ENCODE data around the gene KIF3C.
"Not testable (repeated sequence)": the region's sequence is repeated elsewhere in the genome, so short reads cannot be mapped to it uniquely, and the experiment has no call there.

The KIF3C gene

DNA sequence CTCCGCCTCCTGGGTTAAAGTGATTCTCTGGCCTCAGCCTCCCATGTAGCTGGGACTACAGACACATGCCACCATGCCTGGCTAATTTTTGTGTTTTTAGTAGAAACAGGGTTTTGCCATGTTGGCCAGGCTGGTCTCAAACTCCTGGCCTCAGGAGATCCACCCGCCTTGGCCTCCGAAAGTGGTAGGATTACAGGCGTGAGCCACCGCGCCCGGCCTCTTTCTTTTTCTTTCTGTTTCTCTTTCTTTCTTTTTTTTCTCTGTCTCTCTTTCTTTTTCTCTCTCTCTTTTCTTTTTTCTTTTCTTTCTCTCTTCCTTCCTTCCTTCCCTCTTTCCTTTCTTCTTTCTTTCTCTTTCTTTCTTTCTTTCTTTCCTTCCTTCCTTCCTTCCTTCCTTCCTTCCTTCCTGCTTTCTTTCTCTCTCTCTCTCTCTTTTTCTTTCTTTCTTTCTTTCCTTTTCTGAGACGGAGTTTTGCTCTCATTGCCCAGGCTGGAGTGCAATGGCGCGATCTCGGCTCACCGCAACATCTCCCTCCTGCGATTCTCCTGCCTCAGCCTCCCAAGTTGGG is 16.6 kb upstream of the KIF3C start:
- not testable (repeated sequence) for FAIRE-seq

DNA sequence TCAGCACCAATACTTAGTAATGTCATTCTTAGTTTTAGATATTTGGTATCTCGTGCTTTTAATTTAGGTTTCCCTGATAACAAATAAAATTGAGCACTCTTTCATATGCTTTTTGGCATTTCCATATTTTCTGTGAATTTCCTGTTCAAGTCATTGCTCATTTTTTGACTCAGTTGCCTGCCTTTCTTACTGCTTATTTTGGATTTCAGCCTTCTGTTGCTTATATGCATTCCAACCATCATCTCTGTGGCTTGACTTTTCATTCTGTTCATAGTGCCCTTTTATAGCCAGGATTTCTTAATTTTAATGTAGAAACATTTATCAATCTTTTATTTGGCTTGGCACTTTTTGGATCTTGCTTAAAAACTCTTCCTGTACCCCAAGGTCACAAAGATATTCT is 14.5 kb upstream of the KIF3C start:
- no peak for FAIRE-seq

DNA sequence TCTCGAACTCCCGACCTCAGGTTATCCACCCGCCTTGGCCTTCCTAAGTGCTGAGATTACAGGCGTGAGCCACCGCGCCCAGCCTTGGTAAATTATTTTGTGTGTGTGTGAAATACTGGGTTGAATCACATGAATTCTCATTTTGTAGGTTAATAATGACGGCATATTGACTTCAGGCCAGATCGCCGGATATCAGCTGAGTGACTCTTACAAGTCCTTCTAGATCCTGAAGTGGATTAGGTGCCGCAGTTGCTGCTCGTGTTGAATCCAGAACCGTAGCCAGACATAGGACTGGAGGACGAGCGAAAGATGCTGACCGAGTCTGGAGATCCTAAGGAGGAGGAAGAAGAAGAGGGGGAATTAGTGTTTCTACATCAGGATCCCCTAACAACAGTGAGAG is 12.2 kb upstream of the KIF3C start:
- FAIRE-seq = no peak

DNA sequence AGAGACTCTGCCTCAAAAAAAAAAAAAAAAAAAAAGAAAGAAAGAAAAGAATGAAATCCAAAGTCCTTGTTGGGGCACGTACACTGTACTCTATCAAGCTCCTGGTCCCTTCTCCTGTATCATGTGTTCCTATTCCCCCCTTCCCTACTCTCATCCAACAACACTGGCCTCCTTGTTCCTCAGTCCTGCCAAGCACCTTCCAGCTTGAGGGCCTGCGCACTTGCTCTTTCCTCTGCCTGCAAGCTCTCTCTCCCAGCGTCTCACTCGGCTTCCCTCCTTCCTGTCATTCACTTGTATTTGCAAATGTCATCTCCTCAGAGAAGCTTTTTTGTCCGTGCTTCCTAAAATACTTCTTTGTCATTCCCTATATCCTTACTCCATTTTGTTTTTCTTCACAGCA is 10.8 kb upstream of the KIF3C start:
- no peak for FAIRE-seq

DNA sequence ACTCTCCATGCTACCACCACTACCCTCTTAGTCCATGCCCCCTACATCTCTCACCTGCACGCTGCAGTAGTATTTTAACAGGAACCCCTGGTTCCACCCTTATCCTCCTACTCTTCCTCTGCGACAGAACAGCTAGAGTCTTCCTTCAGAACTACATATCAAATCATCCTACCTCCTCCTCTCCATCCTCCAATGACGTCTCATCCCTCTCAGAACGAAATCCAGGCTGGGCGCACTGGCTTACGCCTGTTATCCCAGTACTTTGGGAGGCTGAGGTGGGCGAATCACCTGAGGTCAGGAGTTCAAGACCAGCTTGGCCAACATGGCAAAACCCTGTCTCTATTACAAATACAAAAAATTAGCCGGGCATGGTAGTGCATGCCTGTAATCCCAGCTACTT is 10.3 kb upstream of the KIF3C start:
- FAIRE-seq = no peak

DNA sequence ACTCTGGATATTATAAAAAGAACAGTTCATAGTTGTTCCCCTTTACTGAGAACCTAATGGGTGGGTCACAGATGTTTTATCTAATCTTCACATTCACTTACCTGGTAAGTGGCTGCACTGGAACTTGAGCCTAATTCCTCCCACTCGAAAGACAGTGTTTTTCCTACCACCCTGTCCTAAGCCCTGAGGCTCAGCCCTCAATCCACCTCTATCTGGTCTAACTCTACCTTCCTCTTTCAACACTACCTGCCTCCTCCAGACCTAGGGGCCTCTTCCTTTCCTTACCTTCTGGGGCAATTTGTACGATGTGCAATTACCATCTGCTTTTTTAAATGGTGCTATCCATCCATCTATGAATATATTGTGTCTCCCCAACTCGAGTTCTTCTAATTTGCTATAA is 9.7 kb upstream of the KIF3C start:
- FAIRE-seq = no peak

DNA sequence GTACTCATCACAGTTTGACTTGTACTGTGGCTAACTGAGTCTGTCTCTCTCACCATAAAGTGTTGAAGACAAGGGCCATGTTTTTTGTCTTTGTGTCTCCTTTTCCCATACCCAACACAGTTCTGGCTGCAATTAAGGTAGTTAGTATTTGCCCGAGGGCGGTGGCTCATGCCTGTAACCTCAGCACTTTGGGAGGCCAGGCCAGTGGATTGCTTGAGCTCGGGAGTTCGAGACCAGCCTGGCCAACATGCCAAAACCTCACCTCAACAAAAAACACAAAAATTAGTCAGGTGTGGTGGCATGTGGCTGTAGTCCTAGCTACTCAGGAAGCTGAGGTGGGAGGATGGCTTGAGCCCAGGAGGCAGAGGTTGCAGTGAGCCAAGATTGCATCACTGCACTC is 6.9 kb upstream of the KIF3C start:
- no peak for FAIRE-seq

DNA sequence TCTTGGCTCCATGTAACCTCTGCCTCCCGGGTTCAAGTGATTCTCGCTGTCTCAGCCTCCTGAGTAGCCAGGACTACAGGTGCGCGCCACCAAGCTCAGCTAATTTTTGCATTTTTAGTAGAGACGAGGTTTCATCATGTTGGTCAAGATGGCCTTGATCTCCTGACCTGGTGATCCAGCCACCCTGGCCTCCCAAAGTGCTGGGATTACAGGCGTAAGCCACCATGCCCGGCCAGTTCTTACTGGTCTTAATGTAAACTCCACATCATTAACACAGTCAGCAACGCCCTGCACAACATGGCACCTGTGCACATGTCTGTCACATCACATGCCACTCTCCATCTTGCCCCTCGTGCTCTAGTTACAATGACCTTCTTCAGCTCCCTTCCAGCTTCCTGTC is 5.8 kb upstream of the KIF3C start:
- no peak for FAIRE-seq

DNA sequence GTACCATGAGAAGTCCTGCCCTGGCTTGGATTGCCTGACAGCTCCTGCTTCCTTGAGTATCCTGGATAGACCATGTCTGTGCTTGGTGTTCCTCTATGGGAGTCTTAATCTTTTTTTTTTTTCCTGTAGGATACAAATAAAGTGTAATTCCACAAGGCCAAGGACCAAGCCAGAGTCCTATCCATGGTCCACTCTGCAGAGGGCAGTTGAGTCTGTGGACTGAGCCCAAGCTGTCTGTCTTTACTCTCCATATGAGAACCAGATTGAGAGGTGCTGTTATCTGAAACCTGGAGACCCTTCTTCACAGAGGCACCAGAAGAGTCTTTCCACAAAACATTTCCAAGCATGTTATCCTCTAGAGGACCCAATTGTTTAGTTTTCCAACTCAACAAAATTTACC is 1.4 kb upstream of the KIF3C start:
- FAIRE-seq = no peak

DNA sequence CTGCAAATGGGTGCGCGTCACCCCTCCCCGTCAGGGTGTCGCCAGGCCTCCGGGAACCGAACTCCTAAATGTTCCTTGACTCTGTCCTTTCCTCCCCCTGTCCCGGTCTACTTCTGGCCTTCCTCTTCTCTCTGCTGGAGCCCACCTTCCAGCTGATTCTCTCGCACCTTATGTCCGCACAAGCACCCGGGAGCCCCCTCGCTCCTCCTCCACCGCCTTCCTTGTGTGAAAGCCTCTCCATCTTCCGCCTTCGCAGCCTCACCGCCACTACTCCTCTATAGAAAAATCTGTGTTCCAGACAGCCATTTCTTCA is 627 bp upstream of the KIF3C start:
- no peak for FAIRE-seq

DNA sequence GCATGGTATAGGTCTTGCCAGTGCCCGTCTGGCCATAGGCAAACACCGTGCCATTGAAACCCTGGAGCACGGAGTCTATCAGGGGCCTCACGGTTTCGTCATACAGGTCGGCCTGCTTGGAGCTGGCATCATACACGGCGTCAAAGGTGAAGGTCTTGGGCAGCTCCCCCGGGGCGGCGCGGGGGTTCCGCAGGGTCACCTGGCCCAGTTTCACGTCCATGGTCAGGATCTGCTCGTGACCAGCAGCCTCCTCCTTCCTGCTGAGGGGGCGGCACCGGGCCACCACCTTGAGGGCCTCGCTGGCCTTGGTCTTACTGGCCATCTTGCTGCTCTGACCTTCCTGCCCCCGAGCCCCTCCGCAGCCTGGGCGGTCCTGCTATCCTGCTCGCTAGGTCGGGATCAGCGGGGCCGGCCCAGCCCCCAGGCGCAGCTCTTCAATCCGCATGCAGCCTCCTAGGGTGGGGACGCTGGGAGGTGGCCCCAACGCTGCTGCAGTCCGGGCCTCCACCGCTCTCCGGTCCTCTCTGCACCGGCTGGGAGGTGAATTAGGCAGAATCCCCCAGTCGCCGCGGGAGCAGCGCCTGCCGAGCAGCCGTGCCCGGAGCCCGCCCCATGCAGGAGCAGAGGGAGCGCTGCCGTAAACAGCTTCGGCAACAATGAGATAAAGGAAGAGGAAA is 563 bp downstream of the KIF3C start:
- no peak for FAIRE-seq

DNA sequence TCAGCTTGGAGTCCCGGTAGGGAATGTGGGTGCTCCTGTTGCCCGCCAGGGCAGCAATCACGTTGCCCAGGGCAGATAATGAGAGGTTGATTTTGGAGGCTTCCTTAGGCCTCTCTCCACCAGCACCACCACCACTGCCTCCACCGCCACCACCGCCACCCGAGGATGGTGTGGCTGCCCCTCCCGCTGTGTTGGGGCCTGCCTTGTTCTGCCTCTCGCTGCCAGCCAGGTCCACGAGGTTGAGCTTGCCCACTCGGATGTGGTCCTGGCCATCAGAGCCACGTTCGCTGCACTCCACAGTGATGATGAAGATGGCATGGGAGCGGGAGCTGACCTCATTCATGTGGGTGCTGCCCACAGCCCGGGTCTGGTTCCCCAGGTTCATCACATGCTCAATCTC is 1.3 kb downstream of the KIF3C start:
- no peak for FAIRE-seq

DNA sequence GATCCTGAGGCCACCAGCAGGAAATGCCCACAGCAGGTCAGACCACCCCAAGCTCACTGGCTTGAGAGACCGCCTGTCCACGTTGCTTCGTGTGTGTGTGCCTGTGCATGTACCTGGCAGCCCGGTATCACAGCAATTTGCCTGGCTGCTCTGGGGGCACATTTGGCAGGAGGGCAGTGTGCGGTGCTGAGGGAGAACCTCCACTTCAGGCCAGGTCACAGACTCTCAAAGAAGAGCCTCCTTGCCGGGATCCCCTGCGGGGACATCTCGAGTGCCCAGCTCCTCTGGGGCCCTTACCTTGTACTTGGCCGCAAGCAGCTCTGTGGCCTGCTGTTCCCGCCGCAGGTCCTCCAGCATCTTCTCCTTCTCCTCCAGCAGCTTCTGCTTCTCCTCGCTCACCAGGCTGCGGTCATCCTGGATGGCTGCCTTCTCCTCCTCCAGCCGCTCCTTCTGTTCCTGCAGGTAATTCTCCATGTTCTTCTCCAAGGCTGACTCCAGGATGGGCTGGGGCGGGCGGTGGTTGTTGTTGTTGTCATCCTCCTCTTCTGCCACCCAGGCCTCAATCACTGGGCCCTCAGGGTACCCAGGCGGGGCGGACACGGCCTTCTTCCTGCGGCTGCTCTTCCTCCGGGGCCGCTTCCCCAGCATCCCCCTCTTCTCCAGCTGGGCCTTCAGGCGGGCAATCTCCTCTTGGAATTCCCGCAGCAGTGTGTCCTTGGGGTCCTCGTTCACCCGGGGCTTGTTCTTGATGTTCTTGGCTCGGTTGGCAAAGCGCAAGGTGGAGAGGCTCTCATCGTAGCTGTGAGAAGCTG is 2.0 kb downstream of the KIF3C start:
- FAIRE-seq = no peak

DNA sequence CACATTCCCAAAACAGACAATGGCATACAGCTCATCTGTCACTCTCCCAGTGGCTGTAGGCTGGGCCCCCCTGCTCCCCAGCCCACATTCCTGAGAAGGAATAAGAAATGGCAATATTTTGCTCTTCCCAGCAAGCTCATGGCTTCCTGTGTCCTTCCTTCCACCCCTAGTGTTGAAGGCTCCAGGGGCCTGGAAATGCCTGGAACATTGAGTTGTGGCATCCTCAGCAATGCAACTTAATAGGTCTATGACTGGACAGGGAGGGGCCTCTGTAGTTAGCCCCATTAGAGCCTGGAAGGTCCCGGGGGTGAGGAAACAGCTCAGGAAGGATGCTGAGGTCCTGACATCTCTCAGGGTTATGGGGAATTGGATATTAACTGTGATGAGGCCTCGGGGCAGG is 3.3 kb downstream of the KIF3C start:
- FAIRE-seq = no peak

DNA sequence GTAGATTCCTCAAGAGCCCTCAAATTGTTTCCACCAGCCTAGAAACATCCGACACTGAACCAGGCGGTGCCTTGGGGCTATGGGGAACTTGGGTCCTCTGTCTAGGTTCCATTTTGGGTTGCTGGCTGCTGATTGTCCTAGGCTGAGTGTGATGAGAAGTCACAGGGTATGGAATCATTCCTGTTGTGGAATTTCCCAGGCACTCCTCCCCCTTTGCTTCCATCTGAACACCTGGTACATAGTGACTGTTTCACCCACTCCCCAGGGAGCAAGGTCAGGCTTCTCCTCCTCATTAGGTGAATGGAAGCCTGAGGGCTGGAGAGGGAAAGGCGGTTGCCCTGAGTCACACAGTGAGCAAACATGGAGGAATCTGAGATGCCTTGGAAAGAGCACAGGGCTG is 4.5 kb downstream of the KIF3C start:
- FAIRE-seq = no peak

DNA sequence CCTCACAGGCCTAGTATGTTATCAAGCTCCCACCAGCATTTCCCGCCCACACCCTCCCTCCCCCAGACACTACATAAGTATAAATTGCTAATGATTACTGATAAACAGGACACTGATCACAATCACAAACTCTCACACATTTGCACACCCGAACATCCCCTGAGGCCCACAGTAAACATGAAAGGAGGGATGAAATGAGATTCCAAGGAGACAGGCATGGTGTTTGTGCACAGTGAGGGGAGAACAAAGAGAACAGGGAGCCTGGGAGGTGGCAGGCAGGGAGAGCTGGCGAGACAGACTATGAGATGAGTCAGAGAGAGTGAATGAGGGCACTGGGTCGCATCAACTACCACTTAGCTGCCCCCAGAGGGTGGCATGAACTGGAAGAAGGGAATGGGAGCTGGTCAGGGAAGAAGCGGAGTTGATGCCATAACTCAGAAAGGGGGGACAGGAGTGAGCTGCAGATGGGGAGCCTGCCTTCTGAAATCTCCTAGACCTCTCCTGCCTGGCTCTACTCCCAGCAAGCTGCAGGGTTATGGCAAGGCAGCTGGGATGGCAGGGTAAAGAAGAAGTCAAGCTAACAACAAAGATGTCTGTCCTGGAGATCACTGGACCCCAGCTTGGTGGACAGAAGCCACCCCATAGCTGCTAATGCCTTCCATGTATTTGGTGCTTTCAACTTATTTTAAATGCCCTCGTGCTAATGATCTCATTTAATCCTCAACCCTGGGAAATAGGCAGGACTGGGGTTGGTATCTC is 5.1 kb downstream of the KIF3C start:
- FAIRE-seq = no peak

DNA sequence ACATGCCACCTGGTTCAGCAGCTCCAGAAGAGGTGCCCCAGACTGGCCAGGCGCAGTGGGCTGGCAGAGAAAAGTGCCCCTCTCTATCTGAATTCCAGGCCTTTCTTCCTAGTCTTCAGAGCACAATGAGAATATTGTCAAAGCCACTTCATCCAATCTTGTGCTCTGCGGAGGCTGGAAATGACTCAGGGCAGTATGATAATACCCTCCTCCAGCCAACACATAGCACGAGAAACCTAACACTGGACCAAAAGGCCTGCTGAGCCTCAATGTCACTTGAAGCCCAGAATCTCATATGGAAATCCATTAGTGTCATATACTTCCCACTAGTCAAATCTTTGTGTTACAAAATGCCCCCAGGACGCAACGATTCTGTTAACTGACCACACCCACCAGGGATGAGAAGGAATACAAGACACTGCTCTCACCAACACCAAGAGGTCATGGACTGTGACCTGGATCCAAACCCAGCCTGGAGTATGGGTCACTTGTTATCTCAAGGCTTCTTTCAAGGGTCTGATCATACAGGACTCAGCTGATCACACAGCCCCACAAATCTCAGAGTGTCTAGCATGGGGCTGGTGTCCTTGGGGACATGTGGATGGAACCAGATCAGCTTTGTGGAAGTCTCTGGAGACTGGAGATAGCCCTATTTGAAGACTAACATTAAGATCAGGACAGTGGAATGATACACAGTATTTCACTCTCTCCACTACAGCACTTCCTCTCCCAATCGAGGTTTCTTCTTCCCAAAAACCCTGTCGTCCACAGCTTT is 10.1 kb downstream of the KIF3C start:
- FAIRE-seq = no peak

DNA sequence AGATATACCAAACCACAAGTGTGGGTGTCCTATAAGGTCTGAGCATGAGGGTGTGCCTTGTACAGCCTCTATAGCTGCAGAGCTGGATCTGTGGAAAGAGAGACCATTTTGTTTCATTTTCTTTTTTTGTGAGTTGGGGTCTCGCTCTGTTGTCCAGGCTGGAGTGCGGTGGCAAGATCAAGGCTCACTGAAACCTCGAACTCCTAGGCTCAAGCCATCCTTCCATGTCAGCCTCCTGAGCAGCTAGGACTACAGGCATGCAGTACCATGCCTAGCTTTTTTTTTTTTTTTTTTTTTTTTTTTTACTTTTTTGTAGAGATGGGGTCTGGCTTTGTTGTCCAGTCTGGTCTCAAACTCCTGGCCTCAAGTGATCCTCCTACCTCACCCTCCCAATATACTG is 10.7 kb downstream of the KIF3C start:
- FAIRE-seq = no peak

DNA sequence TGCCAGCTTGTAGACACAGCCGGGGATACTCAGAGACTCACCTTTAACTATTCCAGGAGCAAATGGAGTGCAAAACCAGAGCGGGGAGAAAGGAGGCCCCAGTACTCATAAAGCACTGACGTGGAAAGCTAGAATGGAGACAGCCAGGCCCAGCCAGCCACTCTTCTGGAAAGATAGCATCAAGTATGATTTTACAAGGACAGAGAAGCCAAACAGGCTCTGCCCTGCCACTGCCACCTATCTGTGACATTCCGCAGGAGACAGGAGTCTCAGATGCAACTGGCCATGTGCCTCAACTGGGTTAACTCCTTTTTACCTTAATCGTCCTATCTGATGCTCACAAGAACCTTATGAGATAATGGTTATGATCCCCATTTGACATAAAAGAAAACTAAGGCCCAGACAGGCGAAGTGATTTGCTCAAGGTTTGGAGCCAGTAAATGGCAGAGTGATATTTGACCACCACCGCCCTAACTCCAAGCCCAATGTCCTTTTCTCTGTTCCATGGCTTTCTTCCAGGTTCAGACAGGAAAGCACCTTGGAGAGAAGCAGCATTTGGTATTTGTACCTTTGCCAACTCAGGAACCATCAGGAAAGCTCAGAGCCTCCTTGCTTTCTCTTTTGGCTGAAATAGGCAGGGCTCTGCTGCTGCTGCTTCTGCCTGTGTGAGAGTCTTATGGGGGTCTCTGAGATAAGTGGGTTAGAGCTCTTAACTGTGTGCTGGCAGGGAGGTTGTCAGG is 15.6 kb downstream of the KIF3C start:
- no peak for FAIRE-seq

DNA sequence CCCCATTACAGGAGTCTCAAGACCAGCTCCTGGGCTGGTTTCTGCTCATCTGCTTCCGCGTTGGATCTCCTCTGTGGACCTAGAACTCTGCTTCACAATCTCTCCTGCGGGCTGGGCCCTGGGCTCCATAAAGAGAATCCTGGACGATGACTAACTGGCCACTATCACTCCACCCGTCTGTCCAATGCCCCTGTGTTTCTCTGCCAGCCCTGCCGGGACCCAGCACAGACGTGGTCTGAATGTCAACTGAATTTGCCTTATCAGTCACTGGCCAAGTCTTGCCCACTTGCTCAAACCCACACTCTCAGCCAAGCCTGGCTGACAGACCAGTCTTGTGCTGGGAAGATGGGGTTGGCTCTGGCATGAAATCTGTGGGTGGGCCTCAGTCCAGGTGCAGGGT is 17.4 kb downstream of the KIF3C start:
- FAIRE-seq = no peak

DNA sequence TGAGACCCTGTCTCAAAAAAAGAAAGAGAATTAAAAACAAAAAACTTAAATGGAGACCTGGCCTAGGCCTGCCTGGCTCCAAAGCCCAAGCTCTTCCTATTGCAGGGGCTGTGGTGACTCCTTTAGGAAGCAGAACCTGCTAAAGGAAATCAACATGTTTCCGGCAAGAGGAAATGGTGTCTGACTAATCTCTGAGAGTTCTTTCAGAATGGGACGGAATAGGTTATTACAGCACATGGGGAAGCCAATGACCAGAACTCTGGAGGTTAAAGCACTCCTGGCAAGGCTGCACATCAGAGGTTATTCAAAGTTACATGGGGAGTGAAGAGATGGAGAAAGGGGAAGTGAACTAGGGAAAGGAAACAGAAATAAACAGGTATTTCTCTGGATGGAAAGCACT is 21.4 kb downstream of the KIF3C start:
- FAIRE-seq = no peak

DNA sequence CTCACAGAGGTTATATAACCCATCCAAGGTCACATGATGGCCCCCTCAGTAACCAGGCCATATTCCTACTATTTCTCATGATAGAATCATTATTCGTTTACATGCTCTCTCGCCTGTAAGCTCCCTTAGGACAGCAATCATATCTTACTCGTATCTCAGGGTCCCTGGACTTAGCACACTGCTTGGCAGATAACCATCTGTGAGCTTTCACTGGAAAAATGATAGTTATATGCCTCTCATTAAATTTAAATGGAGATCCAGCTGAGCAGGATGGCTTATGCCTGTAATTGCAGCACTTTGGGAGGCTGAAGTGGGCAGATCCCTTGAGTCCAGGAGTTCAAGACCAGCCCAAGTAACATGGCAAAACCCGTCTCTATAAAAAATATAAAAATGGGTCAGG is 21.9 kb downstream of the KIF3C start:
- FAIRE-seq = no peak
